Lower lobe of right lung (tissue), 2 donors: ENCODE data around the gene CLCN1. TPM values are rescaled to one million over a fixed set of nuclear protein-coding genes. Genes with fewer than 3 reads are reported as not detected.

Source experiments
- ATAC-seq, 2 donors: fragments of 200-7000 bp; cut with Tn5 transposase; one replicate each; pipeline ENCODE4 v1.9.1; 2020 to 2022; ENCODE audit warnings: mild to moderate bottlenecking in 2 of 2, moderate library complexity in 2 of 2
- DNase-seq: peaks from one replicate; pipeline ENCODE4 v3.0.0-alpha.2; 2020
- H3K27ac ChIP-seq: fragments of 200-600 bp; one replicate; pipeline ENCODE4 v1.8.0; 2022
- H3K27me3 ChIP-seq: fragments of 200-600 bp; one replicate; pipeline ENCODE4 v1.8.0; 2022; ENCODE audit warnings: low read depth
- H3K36me3 ChIP-seq: fragments of 200-600 bp; one replicate; pipeline ENCODE4 v1.8.0; 2022; ENCODE audit warnings: mild to moderate bottlenecking
- H3K4me1 ChIP-seq: fragments of 200-600 bp; one replicate; pipeline ENCODE4 v1.8.0; 2022
- H3K4me3 ChIP-seq: fragments of 200-600 bp; one replicate; pipeline ENCODE4 v1.8.0; 2022; ENCODE audit warnings: mild to moderate bottlenecking
- H3K9me3 ChIP-seq: fragments of 200-600 bp; one replicate; pipeline ENCODE4 v1.8.0; 2022
- CTCF ChIP-seq: fragments of 200-600 bp; IDR thresholded peaks from one replicate; pipeline ENCODE4 v1.8.0; 2022; ENCODE audit warnings: antibody characterized with exemption, mild to moderate bottlenecking
- intact Hi-C: fragments of 100-400 bp; cut with DNase I; formaldehyde crosslinking; loops from one replicate; pipeline ENCODE4 v1.11.0; 2022
- total RNA-seq: library from RNA; stranded (reverse); fragmentation: NEBNext Ultra II Directional; extraction: Animal tissue kit (Norgen Biotek cat#: 25700); gene quantifications from one replicate; pipeline ENCODE4 v1.2.1, GENCODE V29; 2021
- donor health status: DM: no; HTN: yes; CAD: no; lungs with severe emphysema.

CLCN1 gene
- total RNA-seq, 1 donor from 2014 or later, result not detected

- TF ChIP-seq CTCF, result no peak
- no peaks in the 10 kb centered on the region for H3K4me1 ChIP-seq
- H3K36me3 ChIP-seq, result no peaks in the 10 kb centered on the region
- no peak overlapping the region for H3K4me3 ChIP-seq
- ATAC-seq, result no peak
- H3K27ac ChIP-seq, result no peak overlapping the region
- DNase-seq, result no peak
- no peaks in the 10 kb centered on the region for H3K9me3 ChIP-seq
- no peaks in the 10 kb centered on the region for H3K27me3 ChIP-seq
- intact Hi-C loops, result no loop called here
Observed at GRCh38 chr7:143322760-143323633, 7.1 kb downstream of the CLCN1 start.

- DNase-seq (no peak), ATAC-seq (peak in 1 of 2 donors; percentile 20)
- Histone ChIP-seq H3K9me3 (no peaks in the 10 kb centered on the region), H3K4me1 (no peaks in the 10 kb centered on the region), H3K4me3 (no peak overlapping the region), H3K27ac (no peak overlapping the region), H3K36me3 (no peaks in the 10 kb centered on the region), H3K27me3 (no peaks in the 10 kb centered on the region)
- intact Hi-C loops, result no loop called here
- TF ChIP-seq CTCF, result no peak
Observed at GRCh38 chr7:143323653-143324052, 7.7 kb downstream of the CLCN1 start.

GRCh38 chr7:143325240-143325639 lies 9.3 kb downstream of the CLCN1 start:
- Histone ChIP-seq H3K9me3 (no peaks in the 10 kb centered on the region), H3K4me1 (no peaks in the 10 kb centered on the region), H3K27me3 (no peaks in the 10 kb centered on the region), H3K27ac (no peak overlapping the region), H3K36me3 (no peaks in the 10 kb centered on the region), H3K4me3 (no peak overlapping the region)
- intact Hi-C loops, result no loop called here
- DNase-seq, result no peak
- ATAC-seq, result no peak
- no peak for TF ChIP-seq CTCF

- Histone ChIP-seq H3K27me3 (no peaks in the 10 kb centered on the region), H3K9me3 (no peaks in the 10 kb centered on the region), H3K4me3 (no peak overlapping the region), H3K27ac (no peak overlapping the region), H3K36me3 (no peaks in the 10 kb centered on the region), H3K4me1 (no peaks in the 10 kb centered on the region)
- TF ChIP-seq CTCF, result no peak
- intact Hi-C loops, result no loop called here
- ATAC-seq, result no peak
- DNase-seq, result no peak
Observed at GRCh38 chr7:143327903-143328302, 12.0 kb downstream of the CLCN1 start.

- H3K9me3 ChIP-seq, result no peaks in the 10 kb centered on the region
- intact Hi-C loops, result no loop called here
- DNase-seq (no peak), ATAC-seq (no peak)
- no peak for TF ChIP-seq CTCF
- no peak overlapping the region for H3K4me3 ChIP-seq
- H3K27me3 ChIP-seq, result no peaks in the 10 kb centered on the region
- no peaks in the 10 kb centered on the region for H3K4me1 ChIP-seq
- no peaks in the 10 kb centered on the region for H3K36me3 ChIP-seq
- H3K27ac ChIP-seq, result no peak overlapping the region
Observed at GRCh38 chr7:143329471-143330170, 13.7 kb downstream of the CLCN1 start.
